Measurements from ENCODE around the gene KHK.

KHK gene

GRCh38 chr2:27127883-27128667 is 41.5 kb downstream of the KHK start:
- H3K36me3 ChIP-seq (ENCODE audit: control insufficient read depth in 1 of 2, insufficient read depth in 2 of 2, low read length in 2 of 2) = peaks cover 23 to 37% of the 10 kb centered on the region in 2 donors
- no peaks in the 10 kb centered on the region for H3K27me3 ChIP-seq (ENCODE audit: control insufficient read depth in 1 of 2, insufficient read depth in 2 of 2, low read length in 2 of 2)
- H3K27ac ChIP-seq (ENCODE audit: low read depth, low read length) = no peak overlapping the region
- H3K9me3 ChIP-seq (ENCODE audit: control insufficient read depth in 1 of 2, low read length in 2 of 2) = no peaks in the 10 kb centered on the region
- H3K4me3 ChIP-seq (ENCODE audit: low read depth in 1 of 2, low read length in 2 of 2) = no peak overlapping the region
- H3K9ac ChIP-seq (ENCODE audit: low read depth in 1 of 2, low read length in 2 of 2) = no peak overlapping the region
- peaks cover 10 to 19% of the 10 kb centered on the region in 2 donors for H3K4me1 ChIP-seq (ENCODE audit: control insufficient read depth in 1 of 2, insufficient read depth in 2 of 2, low read length in 2 of 2)

GRCh38 chr2:27128668-27129571 is 42.3 kb downstream of the KHK start:
- peaks cover 14 to 19% of the 10 kb centered on the region in 2 donors for H3K4me1 ChIP-seq (ENCODE audit: control insufficient read depth in 1 of 2, insufficient read depth in 2 of 2, low read length in 2 of 2)
- H3K27me3 ChIP-seq (ENCODE audit: control insufficient read depth in 1 of 2, insufficient read depth in 2 of 2, low read length in 2 of 2) = no peaks in the 10 kb centered on the region
- no peak overlapping the region for H3K27ac ChIP-seq (ENCODE audit: low read depth, low read length)
- H3K4me3 ChIP-seq (ENCODE audit: low read depth in 1 of 2, low read length in 2 of 2) = no peak overlapping the region
- peaks cover 23 to 37% of the 10 kb centered on the region in 2 donors for H3K36me3 ChIP-seq (ENCODE audit: control insufficient read depth in 1 of 2, insufficient read depth in 2 of 2, low read length in 2 of 2)
- H3K9ac ChIP-seq (ENCODE audit: low read depth in 1 of 2, low read length in 2 of 2) = no peak overlapping the region
- H3K9me3 ChIP-seq (ENCODE audit: control insufficient read depth in 1 of 2, low read length in 2 of 2) = no peaks in the 10 kb centered on the region

- Histone ChIP-seq H3K9ac (ENCODE audit: low read depth in 1 of 2, low read length in 2 of 2) (no peak overlapping the region), H3K4me3 (ENCODE audit: low read depth in 1 of 2, low read length in 2 of 2) (no peak overlapping the region), H3K27ac (ENCODE audit: low read depth, low read length) (no peak overlapping the region), H3K4me1 (ENCODE audit: control insufficient read depth in 1 of 2, insufficient read depth in 2 of 2, low read length in 2 of 2) (peaks cover 14 to 16% of the 10 kb centered on the region in 2 donors), H3K27me3 (ENCODE audit: control insufficient read depth in 1 of 2, insufficient read depth in 2 of 2, low read length in 2 of 2) (no peaks in the 10 kb centered on the region), H3K36me3 (ENCODE audit: control insufficient read depth in 1 of 2, insufficient read depth in 2 of 2, low read length in 2 of 2) (peaks cover 23 to 37% of the 10 kb centered on the region in 2 donors), H3K9me3 (ENCODE audit: control insufficient read depth in 1 of 2, low read length in 2 of 2) (no peaks in the 10 kb centered on the region)
Measured at GRCh38 chr2:27130396-27130795, 43.8 kb downstream of the KHK start.

- H3K36me3 ChIP-seq (ENCODE audit: control insufficient read depth in 1 of 2, insufficient read depth in 2 of 2, low read length in 2 of 2) = peaks cover 23 to 37% of the 10 kb centered on the region in 2 donors
- H3K9ac ChIP-seq (ENCODE audit: low read depth in 1 of 2, low read length in 2 of 2) = no peak overlapping the region
- no peak overlapping the region for H3K27ac ChIP-seq (ENCODE audit: low read depth, low read length)
- peaks cover 14% of the 10 kb centered on the region in 2 donors for H3K4me1 ChIP-seq (ENCODE audit: control insufficient read depth in 1 of 2, insufficient read depth in 2 of 2, low read length in 2 of 2)
- H3K4me3 ChIP-seq (ENCODE audit: low read depth in 1 of 2, low read length in 2 of 2) = no peak overlapping the region
- H3K27me3 ChIP-seq (ENCODE audit: control insufficient read depth in 1 of 2, insufficient read depth in 2 of 2, low read length in 2 of 2) = no peaks in the 10 kb centered on the region
- H3K9me3 ChIP-seq (ENCODE audit: control insufficient read depth in 1 of 2, low read length in 2 of 2) = no peaks in the 10 kb centered on the region
Measured at GRCh38 chr2:27131429-27131828, 44.9 kb downstream of the KHK start.

- H3K27ac ChIP-seq (ENCODE audit: low read depth, low read length) = no peak overlapping the region
- H3K27me3 ChIP-seq (ENCODE audit: control insufficient read depth in 1 of 2, insufficient read depth in 2 of 2, low read length in 2 of 2) = no peaks in the 10 kb centered on the region
- H3K4me1 ChIP-seq (ENCODE audit: control insufficient read depth in 1 of 2, insufficient read depth in 2 of 2, low read length in 2 of 2) = peaks cover 14% of the 10 kb centered on the region in 2 donors
- peak overlapping the region; percentile 81 to 91 for H3K9ac ChIP-seq (ENCODE audit: low read depth in 1 of 2, low read length in 2 of 2)
- no peaks in the 10 kb centered on the region for H3K9me3 ChIP-seq (ENCODE audit: control insufficient read depth in 1 of 2, low read length in 2 of 2)
- peak overlapping the region; percentile 80 to 90 for H3K4me3 ChIP-seq (ENCODE audit: low read depth in 1 of 2, low read length in 2 of 2)
- peaks cover 23 to 37% of the 10 kb centered on the region in 2 donors for H3K36me3 ChIP-seq (ENCODE audit: control insufficient read depth in 1 of 2, insufficient read depth in 2 of 2, low read length in 2 of 2)
Measured at GRCh38 chr2:27133195-27133875, 46.8 kb downstream of the KHK start.

- peak within 1 kb of the TSS; percentile 6 for H3K27ac ChIP-seq (ENCODE audit: low read depth, low read length)
- peaks cover 14% of the 10 kb centered on the region in 2 donors for H3K4me1 ChIP-seq (ENCODE audit: control insufficient read depth in 1 of 2, insufficient read depth in 2 of 2, low read length in 2 of 2)
- peak within 1 kb of the TSS; percentile 81 to 91 for H3K9ac ChIP-seq (ENCODE audit: low read depth in 1 of 2, low read length in 2 of 2)
- H3K9me3 ChIP-seq (ENCODE audit: control insufficient read depth in 1 of 2, low read length in 2 of 2) = no peaks in the 10 kb centered on the region
- peak within 1 kb of the TSS; percentile 80 to 90 for H3K4me3 ChIP-seq (ENCODE audit: low read depth in 1 of 2, low read length in 2 of 2)
- H3K36me3 ChIP-seq (ENCODE audit: control insufficient read depth in 1 of 2, insufficient read depth in 2 of 2, low read length in 2 of 2) = peaks cover 23 to 33% of the 10 kb centered on the region in 2 donors
- no peaks in the 10 kb centered on the region for H3K27me3 ChIP-seq (ENCODE audit: control insufficient read depth in 1 of 2, insufficient read depth in 2 of 2, low read length in 2 of 2)
Measured at GRCh38 chr2:27133905-27134780, 47.6 kb downstream of the KHK start, which contains the start of gene PREB. TSS of gene PREB (minus strand) at chr2:27134636. CDS start at chr2:27134421, 215 bp downstream.

GRCh38 chr2:27134781-27135477 is 48.4 kb downstream of the KHK start:
- Histone ChIP-seq H3K9ac (ENCODE audit: low read depth in 1 of 2, low read length in 2 of 2) (peak overlapping the region in 1 of 2 donors; percentile 18), H3K4me3 (ENCODE audit: low read depth in 1 of 2, low read length in 2 of 2) (peak overlapping the region; percentile 53 to 80), H3K36me3 (ENCODE audit: control insufficient read depth in 1 of 2, insufficient read depth in 2 of 2, low read length in 2 of 2) (peaks cover 23 to 26% of the 10 kb centered on the region in 2 donors), H3K4me1 (ENCODE audit: control insufficient read depth in 1 of 2, insufficient read depth in 2 of 2, low read length in 2 of 2) (peaks cover 14% of the 10 kb centered on the region in 2 donors), H3K27ac (ENCODE audit: low read depth, low read length) (no peak overlapping the region), H3K9me3 (ENCODE audit: control insufficient read depth in 1 of 2, low read length in 2 of 2) (no peaks in the 10 kb centered on the region), H3K27me3 (ENCODE audit: control insufficient read depth in 1 of 2, insufficient read depth in 2 of 2, low read length in 2 of 2) (no peaks in the 10 kb centered on the region)

GRCh38 chr2:27135478-27135955 is 48.9 kb downstream of the KHK start:
- Histone ChIP-seq H3K9ac (ENCODE audit: low read depth in 1 of 2, low read length in 2 of 2) (no peak overlapping the region), H3K27me3 (ENCODE audit: control insufficient read depth in 1 of 2, insufficient read depth in 2 of 2, low read length in 2 of 2) (no peaks in the 10 kb centered on the region)

More at GRCh38 chr2:27135478-27135955, 48.9 kb downstream of the KHK start:
- no peak overlapping the region for H3K27ac ChIP-seq (ENCODE audit: low read depth, low read length)
- no peaks in the 10 kb centered on the region for H3K9me3 ChIP-seq (ENCODE audit: control insufficient read depth in 1 of 2, low read length in 2 of 2)
- peaks cover 14% of the 10 kb centered on the region in 2 donors for H3K4me1 ChIP-seq (ENCODE audit: control insufficient read depth in 1 of 2, insufficient read depth in 2 of 2, low read length in 2 of 2)
- no peak overlapping the region for H3K4me3 ChIP-seq (ENCODE audit: low read depth in 1 of 2, low read length in 2 of 2)
- H3K36me3 ChIP-seq (ENCODE audit: control insufficient read depth in 1 of 2, insufficient read depth in 2 of 2, low read length in 2 of 2) = peaks cover 19 to 20% of the 10 kb centered on the region in 2 donors

All from duodenal mucosa (tissue), 2 donors.